Measurements from ENCODE around the gene MAEA. TPM values are rescaled to one million over a fixed set of nuclear protein-coding genes. Genes with fewer than 3 reads are reported as not detected.

Gene MAEA
- polyA plus RNA-seq, 1 experiment, result 94.4 TPM

DNA sequence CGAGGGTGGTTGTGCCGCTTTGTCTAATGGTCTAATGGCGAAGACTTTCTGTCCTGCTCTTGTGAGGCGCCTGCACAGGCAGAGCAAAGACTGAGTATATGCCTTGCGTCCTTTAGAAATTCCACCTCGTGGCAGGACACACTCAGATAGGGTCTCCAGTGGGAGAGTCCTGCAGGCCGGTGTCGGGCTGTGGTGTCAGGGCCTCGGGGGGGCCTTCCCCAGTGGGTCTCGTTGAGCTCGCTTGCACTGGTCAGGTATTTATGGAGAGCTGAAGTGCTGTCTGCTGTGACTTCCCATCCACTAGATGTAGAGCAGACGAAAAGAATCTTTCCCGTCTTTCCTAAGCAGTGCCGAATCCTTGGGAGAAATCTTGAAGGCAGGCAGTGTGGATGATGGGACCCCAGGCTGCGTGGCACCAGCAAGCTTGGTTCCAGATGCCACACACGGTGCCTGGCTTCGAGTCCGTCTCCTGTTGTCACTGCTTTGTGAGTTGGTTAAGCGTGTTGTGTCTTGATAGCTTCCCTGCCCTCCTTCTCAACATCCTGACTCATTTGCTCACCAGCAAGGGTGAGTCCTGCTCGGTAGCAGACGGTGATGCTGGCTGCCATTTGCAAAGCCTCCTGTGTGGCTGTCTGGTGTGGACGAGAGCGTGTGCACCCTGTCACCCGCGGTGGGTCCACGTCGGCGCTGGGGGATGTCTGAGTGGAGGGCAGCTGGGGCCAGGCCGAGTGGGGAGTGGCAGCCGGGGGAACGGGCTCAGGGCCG is 20.5 kb downstream of the MAEA start:
- Histone ChIP-seq H3K27me3 (ENCODE audit: control insufficient read depth, insufficient read depth, low read length) (no peaks in the 10 kb centered on the region), H3K36me3 (ENCODE audit: control insufficient read depth, insufficient read depth, low read length) (peaks cover 18% of the 10 kb centered on the region), H3K4me3 (ENCODE audit: low read depth, low read length) (peak overlapping the region; percentile 48)
- TF ChIP-seq, protein P1, sequence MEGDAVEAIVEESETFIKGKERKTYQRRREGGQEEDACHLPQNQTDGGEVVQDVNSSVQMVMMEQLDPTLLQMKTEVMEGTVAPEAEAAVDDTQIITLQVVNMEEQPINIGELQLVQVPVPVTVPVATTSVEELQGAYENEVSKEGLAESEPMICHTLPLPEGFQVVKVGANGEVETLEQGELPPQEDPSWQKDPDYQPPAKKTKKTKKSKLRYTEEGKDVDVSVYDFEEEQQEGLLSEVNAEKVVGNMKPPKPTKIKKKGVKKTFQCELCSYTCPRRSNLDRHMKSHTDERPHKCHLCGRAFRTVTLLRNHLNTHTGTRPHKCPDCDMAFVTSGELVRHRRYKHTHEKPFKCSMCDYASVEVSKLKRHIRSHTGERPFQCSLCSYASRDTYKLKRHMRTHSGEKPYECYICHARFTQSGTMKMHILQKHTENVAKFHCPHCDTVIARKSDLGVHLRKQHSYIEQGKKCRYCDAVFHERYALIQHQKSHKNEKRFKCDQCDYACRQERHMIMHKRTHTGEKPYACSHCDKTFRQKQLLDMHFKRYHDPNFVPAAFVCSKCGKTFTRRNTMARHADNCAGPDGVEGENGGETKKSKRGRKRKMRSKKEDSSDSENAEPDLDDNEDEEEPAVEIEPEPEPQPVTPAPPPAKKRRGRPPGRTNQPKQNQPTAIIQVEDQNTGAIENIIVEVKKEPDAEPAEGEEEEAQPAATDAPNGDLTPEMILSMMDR (IDR thresholded peaks at IDR 0.05; ENCODE audit: insufficient read depth, low read depth, low read length), result no peak
- ChIA-PET CTCF (interaction anchor here (0.9 to 1.4 kb wide), 3 partner anchors 35 to 179 kb away, joined by 3 read pairs; no protein-coding TSS in a partner anchor), POLR2A (interaction anchor here (1.2 kb wide), 1 partner anchor 19 kb away, joined by 8 read pairs; no protein-coding TSS in a partner anchor)
- DNase-seq (ENCODE audit: low read depth), result no peak

- POLR2A ChIA-PET, result no interaction called here
- no peak overlapping the region for H3K4me3 ChIP-seq (ENCODE audit: low read depth, low read length)
- CTCF ChIA-PET, result interaction anchor here (0.9 to 1.4 kb wide), 2 partner anchors 61 to 180 kb away, joined by 3 read pairs; no protein-coding TSS in a partner anchor
- TF ChIP-seq, protein P1 (IDR thresholded peaks at IDR 0.05; ENCODE audit: insufficient read depth, low read depth, low read length), result no peak
- H3K27me3 ChIP-seq (ENCODE audit: control insufficient read depth, insufficient read depth, low read length), result no peaks in the 10 kb centered on the region
- no peak for DNase-seq (ENCODE audit: low read depth)
- H3K36me3 ChIP-seq (ENCODE audit: control insufficient read depth, insufficient read depth, low read length), result peaks cover 20% of the 10 kb centered on the region
These were observed 21.3 kb downstream of the MAEA start for GRCh38 chr4:1310796-1311631.

DNA sequence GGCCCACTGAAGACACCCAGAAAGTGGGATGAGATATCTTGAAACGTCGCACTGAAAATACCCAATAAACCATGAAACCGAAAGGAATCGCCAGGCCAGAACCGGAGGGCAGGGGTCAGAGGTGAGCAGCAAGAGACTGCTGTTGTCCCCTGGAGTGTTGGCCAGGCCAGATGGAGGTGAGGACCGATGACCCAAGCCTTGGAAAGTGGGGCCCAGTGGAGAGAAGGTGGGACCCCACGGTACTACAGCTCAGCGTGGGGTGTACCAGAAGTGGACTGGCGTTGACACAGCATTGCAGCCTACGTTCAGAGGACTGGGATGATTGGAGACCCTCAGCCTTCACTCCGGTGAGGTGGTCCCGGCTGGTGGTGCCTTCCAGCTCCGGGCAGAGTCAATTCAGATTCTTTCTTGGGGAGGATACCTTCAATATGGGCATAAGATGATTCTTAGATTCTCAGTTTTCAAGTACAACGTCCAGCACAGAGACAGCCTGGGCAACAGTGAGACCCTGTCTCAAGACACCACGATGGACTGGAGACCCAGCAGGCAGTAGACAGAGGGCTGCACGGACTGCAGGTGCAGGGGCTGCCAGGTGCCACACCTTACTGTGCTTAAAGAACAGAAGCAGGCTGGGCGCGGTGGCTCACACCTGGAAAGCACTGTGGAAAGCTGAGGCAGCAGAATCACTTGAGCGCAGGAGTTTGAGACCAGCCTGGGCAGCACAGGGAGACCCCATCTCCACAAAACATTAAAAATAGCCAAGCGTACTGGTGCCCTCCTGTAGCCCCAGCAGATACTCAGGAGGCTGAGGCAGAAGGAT is 23.3 kb downstream of the MAEA start:
- POLR2A ChIA-PET, result no interaction called here
- TF ChIP-seq, protein P1 (IDR thresholded peaks at IDR 0.05; ENCODE audit: insufficient read depth, low read depth, low read length), result no peak
- Histone ChIP-seq H3K27me3 (ENCODE audit: control insufficient read depth, insufficient read depth, low read length) (no peaks in the 10 kb centered on the region), H3K36me3 (ENCODE audit: control insufficient read depth, insufficient read depth, low read length) (peaks cover 33% of the 10 kb centered on the region), H3K4me3 (ENCODE audit: low read depth, low read length) (no peak overlapping the region)
- CTCF ChIA-PET, result no interaction called here
- no peak for DNase-seq (ENCODE audit: low read depth)

DNA sequence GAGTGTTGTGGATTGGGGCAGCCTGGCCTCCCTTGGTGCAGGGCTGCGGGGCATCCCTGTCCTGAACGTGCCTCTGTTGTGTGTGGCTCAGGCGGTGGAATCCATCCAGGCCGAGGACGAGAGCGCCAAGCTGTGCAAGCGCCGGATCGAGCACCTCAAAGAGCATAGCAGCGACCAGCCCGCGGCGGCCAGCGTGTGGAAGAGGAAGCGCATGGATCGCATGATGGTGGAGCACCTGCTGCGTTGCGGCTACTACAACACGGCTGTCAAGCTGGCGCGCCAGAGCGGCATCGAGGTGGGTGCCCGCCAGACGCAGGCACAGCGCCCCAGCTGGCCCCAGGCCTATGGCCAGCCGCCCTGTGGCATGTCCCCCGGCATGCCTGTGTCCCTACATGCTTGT is 25.6 kb downstream of the MAEA start:
- Histone ChIP-seq H3K4me3 (ENCODE audit: low read depth, low read length) (no peak overlapping the region), H3K27me3 (ENCODE audit: control insufficient read depth, insufficient read depth, low read length) (no peaks in the 10 kb centered on the region), H3K36me3 (ENCODE audit: control insufficient read depth, insufficient read depth, low read length) (peaks cover 45% of the 10 kb centered on the region)
- no peak for DNase-seq (ENCODE audit: low read depth)
- ChIA-PET CTCF (no interaction called here), POLR2A (no interaction called here)
- TF ChIP-seq, protein P1 (IDR thresholded peaks at IDR 0.05; ENCODE audit: insufficient read depth, low read depth, low read length), result no peak

Data from BJ (cell line).